Subcutaneous adipose tissue (tissue), 4 donors: Measurements from ENCODE around the gene HELB. TPM values are rescaled to one million over a fixed set of nuclear protein-coding genes. Genes with fewer than 3 reads are reported as not detected.

Source experiments
- CTCF ChIP-seq: fragments of 450-650 bp; IDR thresholded peaks from one replicate; pipeline ENCODE4 v1.5.1; 2016; ENCODE audit warnings: low read depth, mild to moderate bottlenecking, control low read depth, antibody characterized with exemption, moderate library complexity
- total RNA-seq, 4 donors: library from RNA; depleted of rRNA; stranded (reverse); fragments of >200 nt; gene quantifications; one replicate each; pipeline ENCODE4 v1.1.0, GENCODE V29; 2016

HELB gene
- total RNA-seq, 4 donors from 2014 or later, result 4.0 to 7.5 (median 6.1) TPM

GRCh38 chr12:66282244-66282643, 20.0 kb upstream of the HELB start:
- no peak for TF ChIP-seq CTCF

GRCh38 chr12:66287275-66287674, 15.0 kb upstream of the HELB start:
- no peak for TF ChIP-seq CTCF

GRCh38 chr12:66288121-66288520, 14.2 kb upstream of the HELB start:
- TF ChIP-seq CTCF, result no peak

GRCh38 chr12:66289485-66289884, 12.8 kb upstream of the HELB start:
- TF ChIP-seq CTCF, result no peak

- no peak for TF ChIP-seq CTCF
Observed at GRCh38 chr12:66290716-66291200, 11.5 kb upstream of the HELB start.

- TF ChIP-seq CTCF, result no peak
Observed at GRCh38 chr12:66296176-66296683, 6.1 kb upstream of the HELB start.

GRCh38 chr12:66297080-66297479, 5.2 kb upstream of the HELB start:
- no peak for TF ChIP-seq CTCF

- TF ChIP-seq CTCF, result no peak
Observed at GRCh38 chr12:66297923-66298322, 4.4 kb upstream of the HELB start.
